Endometrial microvascular endothelial cells (primary cell): ENCODE data around the gene MAPK14. TPM values are rescaled to one million over a fixed set of nuclear protein-coding genes. Genes with fewer than 3 reads are reported as not detected.
"Not testable (repeated sequence)": the region's sequence is repeated elsewhere in the genome, so short reads cannot be mapped to it uniquely, and the experiment has no call there.

Source experiments
- in situ Hi-C: cut with HindIII; loops from 2 replicates; pipeline ENCODE4 v1.10.0; 2017; ENCODE audit warnings: low sequenced_read_pairs, low pct_unique_long_range_greater_than_20kb; ENCODE audit errors: inconsistent ontology term
- total RNA-seq: library from RNA; depleted of rRNA; stranded (reverse); fragments of >200 nt; gene quantifications from one replicate; pipeline ENCODE4 v1.2.3, GENCODE V29; 2015; ENCODE audit errors: inconsistent ontology term

Gene MAPK14
- total RNA-seq, result 51.5 TPM

- in situ Hi-C loops, result no loop called here
Measured at GRCh38 chr6:36027501-36028087, at the start of gene MAPK14. TSS of gene MAPK14 (plus strand) at chr6:36027808. CDS start at chr6:36028158, 350 bp downstream.

- in situ Hi-C loops, result not testable (repeated sequence)
Measured at GRCh38 chr6:35980126-35980525, 47.5 kb upstream of the MAPK14 start.

GRCh38 chr6:35980991-35981645 is 46.5 kb upstream of the MAPK14 start:
- in situ Hi-C loops, result no loop called here

GRCh38 chr6:35984701-35985100 is 42.9 kb upstream of the MAPK14 start:
- in situ Hi-C loops, result no loop called here

GRCh38 chr6:35988047-35988446 is 39.6 kb upstream of the MAPK14 start:
- in situ Hi-C loops, result not testable (repeated sequence)

GRCh38 chr6:35993150-35993549 is 34.5 kb upstream of the MAPK14 start:
- in situ Hi-C loops, result no loop called here

GRCh38 chr6:36000451-36000850 is 27.2 kb upstream of the MAPK14 start:
- in situ Hi-C loops, result no loop called here

GRCh38 chr6:36015666-36016065 is 11.9 kb upstream of the MAPK14 start:
- in situ Hi-C loops, result no loop called here

GRCh38 chr6:36018339-36018738 is 9.3 kb upstream of the MAPK14 start:
- in situ Hi-C loops, result no loop called here

- in situ Hi-C loops, result no loop called here
Measured at GRCh38 chr6:36019167-36019566, 8.4 kb upstream of the MAPK14 start.

- in situ Hi-C loops, result no loop called here
Measured at GRCh38 chr6:36020154-36020553, 7.5 kb upstream of the MAPK14 start.

- in situ Hi-C loops, result no loop called here
Measured at GRCh38 chr6:36023996-36024795, 3.4 kb upstream of the MAPK14 start, which contains the start of gene SLC26A8. TSS of gene SLC26A8 (minus strand) at chr6:36024641. CDS start at chr6:36019707, 4,934 bp downstream.

- in situ Hi-C loops, result no loop called here
Measured at GRCh38 chr6:36025260-36025931, 2.2 kb upstream of the MAPK14 start.

GRCh38 chr6:36025932-36026327 is 1.7 kb upstream of the MAPK14 start:
- in situ Hi-C loops, result no loop called here

- in situ Hi-C loops, result no loop called here
Measured at GRCh38 chr6:36028088-36028876, 674 bp downstream of the MAPK14 start.

GRCh38 chr6:36028877-36029324 is 1.3 kb downstream of the MAPK14 start:
- in situ Hi-C loops, result no loop called here

GRCh38 chr6:36029464-36029863 is 1.9 kb downstream of the MAPK14 start:
- in situ Hi-C loops, result no loop called here

- in situ Hi-C loops, result no loop called here
Measured at GRCh38 chr6:36032261-36032660, 4.7 kb downstream of the MAPK14 start.
